ENCODE results near the gene PATL1. TPM values are rescaled to one million over a fixed set of nuclear protein-coding genes. Genes with fewer than 3 reads are reported as not detected.

The PATL1 gene
- total and polyA plus RNA-seq, 2 of the 8 experiments (the other 6 are each of a cell fraction or from before 2014, with no cell fraction given): 30.4 to 33.4 TPM

DNA sequence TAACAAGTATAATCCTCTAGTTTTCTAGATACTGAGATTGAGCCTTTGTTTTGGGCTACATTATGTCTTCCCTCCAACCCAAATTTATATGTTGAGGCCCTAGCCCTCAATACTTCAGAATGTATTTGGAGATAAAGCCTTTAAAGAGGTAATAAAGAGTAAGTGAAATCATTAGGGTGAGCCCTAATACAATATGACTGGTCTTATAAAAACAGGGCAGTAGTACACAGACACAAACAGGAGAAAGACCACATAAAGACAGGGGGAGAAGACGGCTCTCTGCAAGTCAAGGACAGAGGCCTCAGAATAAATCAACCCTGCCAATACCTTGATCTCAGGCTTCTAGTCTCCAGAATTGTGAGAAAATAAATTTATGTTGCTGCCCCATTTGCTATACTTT is 38.5 kb upstream of the PATL1 start:
- Histone ChIP-seq H2BK20ac (ENCODE audit: low read length) (no peak overlapping the region), H3K27me3 (replicated peaks in 1 of 4; ENCODE audit: control insufficient read depth in 3 of 4, extremely low read depth in 1 of 4, insufficient read depth in 3 of 4, low read length in 3 of 4) (no peaks in the 10 kb centered on the region), H2AFZ (ENCODE audit: low read length) (no peak overlapping the region), H3K4ac (replicated peaks; ENCODE audit: insufficient read length, low read depth, low read length) (no peak overlapping the region), H2BK120ac (replicated peaks; ENCODE audit: low read depth, low read length) (no peak overlapping the region), H4K8ac (ENCODE audit: extremely low read depth, insufficient read depth, low read length) (no peak overlapping the region), H4K20me1 (replicated peaks in 1 of 2; ENCODE audit: control insufficient read depth in 1 of 2, insufficient read depth in 2 of 2, low read length in 2 of 2) (no peaks in the 10 kb centered on the region), H3K23me2 (ENCODE audit: low read depth, low read length) (no peaks in the 10 kb centered on the region), H3K9me3 (ENCODE audit: insufficient read depth in 2 of 2, low read depth in 1 of 2, low read length in 1 of 2) (no peaks in the 10 kb centered on the region), H3K36me3 (ENCODE audit: control insufficient read depth in 2 of 4, insufficient read depth in 4 of 4, low read length in 3 of 4) (no peaks in the 10 kb centered on the region), H2BK15ac (ENCODE audit: low read length) (no peak overlapping the region), H3K14ac (ENCODE audit: insufficient read length) (no peak overlapping the region), H4K5ac (ENCODE audit: insufficient read length, low read depth, low read length) (no peak overlapping the region), H3K9ac (replicated peaks in 1 of 4; ENCODE audit: extremely low read depth in 1 of 4, low read depth in 3 of 4, low read length in 3 of 4) (no peak overlapping the region), H3K23ac (ENCODE audit: insufficient read length) (no peak overlapping the region), H3K4me3 (ENCODE audit: extremely low read depth in 1 of 4, insufficient read depth in 2 of 4, low read depth in 3 of 4, low read length in 4 of 4) (no peak overlapping the region), H3K4me1 (replicated peaks in 1 of 4; ENCODE audit: control insufficient read depth in 3 of 4, insufficient read depth in 4 of 4, low read length in 3 of 4) (no peaks in the 10 kb centered on the region), H3K27ac (ENCODE audit: low read depth, low read length) (no peak overlapping the region), H3K18ac (ENCODE audit: extremely low read depth, low read length) (no peak overlapping the region), H3K4me2 (ENCODE audit: insufficient read depth in 1 of 2, low read depth in 2 of 2, low read length in 2 of 2) (no peak overlapping the region), H3K56ac (replicated peaks; ENCODE audit: insufficient read length, low read depth, low read length) (no peak overlapping the region), H3K79me2 (ENCODE audit: control insufficient read depth in 1 of 2, insufficient read depth in 2 of 2, low read length in 2 of 2) (no peaks in the 10 kb centered on the region), H4K91ac (replicated peaks; ENCODE audit: insufficient read length, low read length) (no peak overlapping the region), H2AK5ac (ENCODE audit: low read depth, low read length) (no peak overlapping the region), H2BK12ac (ENCODE audit: low read depth, low read length) (no peak overlapping the region), H3K79me1 (ENCODE audit: low read depth, low read length) (no peaks in the 10 kb centered on the region), H2BK5ac (ENCODE audit: low read depth, low read length) (no peak overlapping the region)
- FAIRE-seq: no peak
- WGBS, 2 experiments (ENCODE audit: extremely low coverage in 1 of 2, insufficient coverage in 1 of 2, insufficient read length in 1 of 2, insufficient replicate concordance in 2 of 2, low coverage in 1 of 2, low lambda C conversion rate in 2 of 2, missing lambda C conversion rate in 1 of 2): 75% methylated on average over 1 of the region's 1 CpG; no CpG with 5 or more reads in 1 of the 2 experiments
- POLR2A ChIA-PET (ENCODE audit: partially characterized antibody): no interaction called here
- no peak for DNase-seq (ENCODE audit: low read depth in 1 of 2, low spot score in 2 of 2)
- CTCF ChIA-PET (ENCODE audit: partially characterized antibody): no interaction called here
- TF ChIP-seq RAD21 (IDR thresholded peaks at IDR 0.05 in 1 of 2, conservative IDR thresholded peaks at IDR 0.05 in 1 of 2; ENCODE audit: low read depth in 2 of 2, low read length in 2 of 2): no peak
- TF ChIP-seq SUZ12 (IDR thresholded peaks at IDR 0.05; ENCODE audit: low read length): no peak
- no peak for TF ChIP-seq GTF2F1 (IDR thresholded peaks at IDR 0.05; ENCODE audit: borderline replicate concordance, low read depth, low read length)
- TF ChIP-seq NRF1 (IDR thresholded peaks at IDR 0.05; ENCODE audit: low read depth, low read length): no peak
- no peak for TF ChIP-seq POLR2AphosphoS5 (IDR thresholded peaks at IDR 0.05; ENCODE audit: low read depth, low read length)
- TF ChIP-seq TCF12 (IDR thresholded peaks at IDR 0.05; ENCODE audit: low read depth, low read length): no peak

All from H1 (cell line).